ENCODE measurements around the gene OR10G3. TPM values are rescaled to one million over a fixed set of nuclear protein-coding genes. Genes with fewer than 3 reads are reported as not detected.

The OR10G3 gene
- total and polyA plus RNA-seq, 2 of the 13 experiments (the other 11 are each of a cell fraction or from before 2014, with no cell fraction given), result not detected

- no peak for TF ChIP-seq ARID5B (CRISPR knock-in tag; IDR thresholded peaks at IDR 0.05)
- 0 out of 2 replicates have a peak, but pooled peaks have one; percentile 43 for TF ChIP-seq FOXO4 (CRISPR knock-in tag; conservative IDR thresholded peaks at IDR 0.05)
- no peak for TF ChIP-seq ZNF619 (CRISPR knock-in tag; IDR thresholded peaks at IDR 0.05)
- TF ChIP-seq NFYB (CRISPR knock-in tag; IDR thresholded peaks at IDR 0.05), result no peak
- no peak for TF ChIP-seq PHF8 (CRISPR knock-in tag; IDR thresholded peaks at IDR 0.05)
- no peak for TF ChIP-seq ZNF768 (CRISPR knock-in tag; IDR thresholded peaks at IDR 0.05)
- TF ChIP-seq REST (IDR thresholded peaks at IDR 0.05; ENCODE audit: borderline replicate concordance in 1 of 2, low read depth in 1 of 2, low read length in 2 of 2), result no peak
Measured at GRCh38 chr14:21523203-21523602, 56.7 kb downstream of the OR10G3 start (continued).

Measured in HepG2 (cell line).